ENCODE measurements around the gene LPAR1.
"Not testable (repeated sequence)": the region's sequence is repeated elsewhere in the genome, so short reads cannot be mapped to it uniquely, and the experiment has no call there.

The LPAR1 gene

GRCh38 chr9:110825950-110826349 lies 212.3 kb downstream of the LPAR1 start:
- H3K4me3 ChIP-seq (ENCODE audit: control insufficient read depth, low read depth, low read length), result no peak overlapping the region
- DNase-seq (ENCODE audit: low read depth), result no peak
- TF ChIP-seq, protein P1, sequence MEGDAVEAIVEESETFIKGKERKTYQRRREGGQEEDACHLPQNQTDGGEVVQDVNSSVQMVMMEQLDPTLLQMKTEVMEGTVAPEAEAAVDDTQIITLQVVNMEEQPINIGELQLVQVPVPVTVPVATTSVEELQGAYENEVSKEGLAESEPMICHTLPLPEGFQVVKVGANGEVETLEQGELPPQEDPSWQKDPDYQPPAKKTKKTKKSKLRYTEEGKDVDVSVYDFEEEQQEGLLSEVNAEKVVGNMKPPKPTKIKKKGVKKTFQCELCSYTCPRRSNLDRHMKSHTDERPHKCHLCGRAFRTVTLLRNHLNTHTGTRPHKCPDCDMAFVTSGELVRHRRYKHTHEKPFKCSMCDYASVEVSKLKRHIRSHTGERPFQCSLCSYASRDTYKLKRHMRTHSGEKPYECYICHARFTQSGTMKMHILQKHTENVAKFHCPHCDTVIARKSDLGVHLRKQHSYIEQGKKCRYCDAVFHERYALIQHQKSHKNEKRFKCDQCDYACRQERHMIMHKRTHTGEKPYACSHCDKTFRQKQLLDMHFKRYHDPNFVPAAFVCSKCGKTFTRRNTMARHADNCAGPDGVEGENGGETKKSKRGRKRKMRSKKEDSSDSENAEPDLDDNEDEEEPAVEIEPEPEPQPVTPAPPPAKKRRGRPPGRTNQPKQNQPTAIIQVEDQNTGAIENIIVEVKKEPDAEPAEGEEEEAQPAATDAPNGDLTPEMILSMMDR (conservative IDR thresholded peaks at IDR 0.05; ENCODE audit: control insufficient read depth, insufficient read depth, low read depth, low read length), result no peak

DNA sequence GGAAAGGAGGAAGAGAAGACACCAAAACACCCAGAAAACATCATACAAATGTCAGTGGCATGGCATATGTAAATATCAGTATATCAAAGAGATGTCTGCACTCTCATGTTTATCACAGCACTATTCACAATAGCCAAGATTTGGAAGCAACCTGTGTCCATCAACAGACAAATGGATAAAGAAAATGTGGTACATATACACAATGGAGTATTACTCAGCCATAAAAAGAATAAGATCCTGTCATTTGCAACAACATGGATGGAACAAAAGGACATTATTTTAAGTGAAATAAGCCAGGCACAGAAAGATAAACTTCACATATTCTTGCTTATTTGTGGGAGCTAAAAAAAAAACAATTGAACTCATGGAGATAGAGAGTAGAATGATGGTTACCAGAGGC lies 213.1 kb downstream of the LPAR1 start:
- H3K4me3 ChIP-seq (ENCODE audit: control insufficient read depth, low read depth, low read length); DNase-seq (ENCODE audit: low read depth): not testable (repeated sequence)

All from fibroblast of mammary gland (primary cell).